ENCODE measurements around the gene TMOD2. TPM values are rescaled to one million over a fixed set of nuclear protein-coding genes. Genes with fewer than 3 reads are reported as not detected.
A peak's percentile ranks its signal among the peaks of the same experiment; 100 is the strongest.

The TMOD2 gene
- total RNA-seq, 1 experiment from 2014 or later, result 3.6 TPM

- CTCF ChIA-PET, result interaction anchor here (1.1 to 1.5 kb wide), 4 partner anchors 51 to 79 kb away, joined by 3 to 4 read pairs (median 3); no protein-coding TSS in a partner anchor
- H3K4me3 Mint-ChIP-seq, result no peak overlapping the region
Measured at GRCh38 chr15:51837792-51838251, 86.4 kb downstream of the TMOD2 start.

More at GRCh38 chr15:51837792-51838251, 86.4 kb downstream of the TMOD2 start:
- H3K4me1 Mint-ChIP-seq, result peaks cover 63% of the 10 kb centered on the region
- DNase-seq (ENCODE audit: low spot score), result no peak
- H3K27ac Mint-ChIP-seq, result peak overlapping the region; percentile 73; the same call in 1 of the 2 replicates
- ATAC-seq, result peak; percentile 70
- no peaks in the 10 kb centered on the region for H3K27me3 Mint-ChIP-seq (ENCODE audit: low read depth)
- no peaks in the 10 kb centered on the region for H3K36me3 Mint-ChIP-seq
- POLR2A ChIA-PET, result interaction anchor here (1.5 kb wide), 1 partner anchor 8 kb away, joined by 5 read pairs; the partner anchor contains the start of gene TMOD3
- H3K9me3 Mint-ChIP-seq, result no peaks in the 10 kb centered on the region
- TF ChIP-seq SMAD3 (CRISPR knock-in tag; IDR thresholded peaks at IDR 0.05; ENCODE audit: borderline replicate concordance) (no peak), STAT6 (CRISPR knock-in tag; conservative IDR thresholded peaks at IDR 0.05; ENCODE audit: low read depth) (no peak), CREM (CRISPR knock-in tag; IDR thresholded peaks at IDR 0.05) (no peak), ZNF671 (CRISPR knock-in tag; IDR thresholded peaks at IDR 0.05) (no peak), ZNF512 (CRISPR knock-in tag; IDR thresholded peaks at IDR 0.05; ENCODE audit: borderline replicate concordance) (no peak), ZNF281 (CRISPR knock-in tag; IDR thresholded peaks at IDR 0.05) (no peak), FOXP1 (CRISPR knock-in tag; IDR thresholded peaks at IDR 0.05; ENCODE audit: borderline replicate concordance) (no peak), TEAD4 (CRISPR knock-in tag; IDR thresholded peaks at IDR 0.05) (no peak), TP53 (CRISPR knock-in tag; IDR thresholded peaks at IDR 0.05) (no peak), OVOL2 (CRISPR knock-in tag; IDR thresholded peaks at IDR 0.05; ENCODE audit: borderline replicate concordance) (no peak), ATF3 (CRISPR knock-in tag; conservative IDR thresholded peaks at IDR 0.05) (no peak), NFATC4 (CRISPR knock-in tag; IDR thresholded peaks at IDR 0.05) (no peak), ZBTB21 (CRISPR knock-in tag; IDR thresholded peaks at IDR 0.05; ENCODE audit: borderline replicate concordance) (no peak), PREB (CRISPR knock-in tag; IDR thresholded peaks at IDR 0.05; ENCODE audit: borderline replicate concordance) (no peak), TCF7 (CRISPR knock-in tag; IDR thresholded peaks at IDR 0.05; ENCODE audit: low read depth) (no peak), MAX (CRISPR knock-in tag; IDR thresholded peaks at IDR 0.05) (no peak), ZNF416 (CRISPR knock-in tag; IDR thresholded peaks at IDR 0.05) (no peak), PRDM15 (CRISPR knock-in tag; IDR thresholded peaks at IDR 0.05) (no peak), CREB1 (CRISPR knock-in tag; IDR thresholded peaks at IDR 0.05) (no peak), GTF2I (CRISPR knock-in tag; conservative IDR thresholded peaks at IDR 0.05) (no peak)
